Left renal cortex interstitium (tissue), 4 donors: ENCODE results near the gene MNAT1. TPM values are rescaled to one million over a fixed set of nuclear protein-coding genes. Genes with fewer than 3 reads are reported as not detected.
"Not testable (repeated sequence)": the region's sequence is repeated elsewhere in the genome, so short reads cannot be mapped to it uniquely, and the experiment has no call there.

Experiments
- DNase-seq, 4 donors: peaks; one replicate each; pipeline ENCODE4 v3.0.0-alpha.2; 2013; ENCODE audit warnings: low read depth in 4 of 4, low spot score in 2 of 4, missing footprints in 1 of 4
- polyA plus RNA-seq, 4 donors: library from polyadenylated mRNA; unstranded; fragments of 120-200 nt; gene quantifications; one replicate each; pipeline ENCODE4 v1.2.1, GENCODE V29; 2013; ENCODE audit not compliant: insufficient read length in 4 of 4

MNAT1 gene
- polyA plus RNA-seq, 4 donors, result 40.5 to 54.8 (median 45.8) TPM

DNA sequence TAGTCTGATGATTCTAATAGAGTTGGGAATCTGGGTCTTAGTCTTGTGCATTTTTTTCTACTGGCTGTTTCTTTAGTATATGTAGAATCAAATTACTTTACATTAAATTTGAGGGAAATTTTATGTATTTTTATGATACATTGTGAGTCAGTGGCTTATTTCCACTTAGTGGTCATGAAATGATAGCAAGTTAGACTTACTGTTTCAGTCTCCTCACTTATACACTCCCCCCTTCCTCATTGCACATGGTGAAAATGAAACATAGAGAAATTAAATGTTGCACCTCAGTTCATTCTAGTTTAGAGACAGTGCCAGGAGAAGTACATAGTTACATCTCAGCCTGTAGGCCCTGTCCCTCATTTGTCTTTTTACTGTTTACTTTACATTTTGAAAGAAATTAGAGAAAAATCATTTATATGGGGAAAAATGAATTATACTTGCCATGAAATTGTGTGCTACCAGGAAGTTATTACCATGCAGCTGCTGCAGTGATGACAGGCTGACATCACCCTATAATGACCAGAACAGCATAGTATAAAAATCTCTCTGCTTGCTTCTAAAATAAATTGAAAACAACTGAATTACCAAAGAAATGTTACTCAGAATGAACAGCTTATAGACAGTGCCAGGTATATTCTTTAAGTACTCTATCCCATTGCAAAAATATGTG, 133.1 kb downstream of the MNAT1 start:
- DNase-seq, result no peak

- DNase-seq, result no peak
Measured at GRCh38 chr14:60878121-60878520, 143.6 kb downstream of the MNAT1 start.

DNA sequence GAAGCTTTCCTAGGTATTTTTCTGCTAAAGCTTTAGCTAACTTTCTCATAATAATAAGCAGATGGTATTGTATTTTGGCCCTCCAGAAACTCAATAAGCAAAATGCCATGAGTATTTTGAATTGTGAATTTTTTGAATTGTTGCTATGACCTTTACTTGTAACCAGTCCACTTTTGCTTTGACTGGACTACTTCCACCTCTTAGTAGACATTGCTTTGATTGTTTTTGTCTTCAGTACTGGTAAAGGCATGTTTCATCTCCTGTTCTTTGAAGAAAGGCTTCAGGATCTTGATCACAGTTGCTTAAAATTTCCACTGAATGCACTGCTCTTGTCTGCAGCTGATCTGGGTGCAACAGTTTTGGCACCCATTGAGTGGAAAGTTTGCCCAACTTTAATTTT, 144.0 kb downstream of the MNAT1 start:
- DNase-seq, result no peak

DNA sequence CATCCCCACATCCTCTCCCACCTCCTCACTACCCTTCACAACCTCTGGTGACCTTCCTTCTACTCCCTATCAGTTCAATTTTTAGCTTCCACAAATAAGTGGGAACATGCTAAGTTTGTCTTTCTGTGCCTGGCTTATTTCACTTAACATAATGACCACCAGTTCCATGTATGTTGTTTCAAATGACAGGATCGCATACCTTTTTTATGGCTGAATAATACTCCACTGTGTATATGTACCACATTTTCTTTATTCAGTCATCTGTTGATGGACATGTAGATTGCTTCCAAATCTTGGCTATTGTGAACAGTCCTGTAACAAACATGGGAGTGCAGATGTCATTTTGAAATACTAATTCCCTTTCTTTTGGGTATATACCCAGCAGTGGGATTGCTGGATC, 147.7 kb downstream of the MNAT1 start:
- no peak for DNase-seq

DNA sequence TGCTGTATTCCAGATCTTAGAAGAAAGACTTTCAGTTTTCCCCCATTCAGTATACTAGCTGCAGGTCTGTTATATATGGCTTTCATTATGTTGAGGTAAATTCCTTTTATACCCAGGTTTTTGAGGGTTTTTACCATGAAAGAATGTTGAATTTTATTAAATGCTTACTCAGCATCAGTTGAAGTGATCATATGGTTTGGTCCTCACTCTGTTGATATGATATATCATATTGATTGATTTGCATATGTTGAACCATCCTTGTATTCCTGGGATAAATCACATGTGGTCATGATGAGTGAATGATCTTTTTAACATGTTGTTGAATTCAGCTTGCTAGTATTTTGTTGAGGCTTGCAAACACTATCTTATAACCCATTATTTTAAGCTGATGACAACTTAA, 149.6 kb downstream of the MNAT1 start:
- DNase-seq, result no peak

DNA sequence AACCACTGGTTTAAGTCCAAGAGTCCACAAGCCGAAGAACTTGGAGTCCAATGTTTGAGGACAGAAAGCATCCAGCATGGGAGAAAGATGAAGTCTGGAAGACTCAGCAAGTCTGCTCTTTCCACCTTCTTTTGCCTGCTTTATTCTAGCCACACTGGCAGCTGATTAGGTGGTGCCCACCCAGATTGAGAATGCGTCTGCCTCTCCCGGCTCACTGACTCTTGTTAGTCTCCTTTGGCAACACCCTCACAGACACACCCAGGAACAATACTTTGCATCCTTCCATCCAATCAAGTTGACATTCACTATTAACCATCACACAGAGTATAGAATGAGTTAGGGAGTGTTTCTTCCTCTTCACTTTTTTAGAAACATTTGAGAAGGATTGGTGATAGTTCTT, 156.1 kb downstream of the MNAT1 start:
- not testable (repeated sequence) for DNase-seq

- DNase-seq, result no peak
Measured at GRCh38 chr14:60893911-60894310, 159.3 kb downstream of the MNAT1 start.

DNA sequence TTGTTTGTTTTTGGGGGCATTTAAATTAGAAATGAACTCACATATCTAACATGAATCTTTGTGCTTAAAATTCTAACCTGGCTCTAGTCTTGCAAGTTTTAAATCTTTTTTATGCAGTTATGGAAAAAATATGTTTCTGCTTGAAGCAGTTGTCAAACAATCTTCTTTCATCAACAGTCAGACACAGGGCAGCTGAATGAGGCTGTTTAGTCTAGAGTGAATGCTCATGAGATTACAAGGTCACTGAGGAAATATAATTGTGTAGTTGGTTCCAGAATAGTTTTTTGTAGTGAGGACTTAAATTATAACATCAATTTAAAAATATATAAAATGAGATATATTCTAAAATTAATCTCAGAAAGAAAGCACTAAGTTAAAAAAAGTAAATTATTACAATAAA, 169.8 kb downstream of the MNAT1 start:
- DNase-seq, result no peak

DNA sequence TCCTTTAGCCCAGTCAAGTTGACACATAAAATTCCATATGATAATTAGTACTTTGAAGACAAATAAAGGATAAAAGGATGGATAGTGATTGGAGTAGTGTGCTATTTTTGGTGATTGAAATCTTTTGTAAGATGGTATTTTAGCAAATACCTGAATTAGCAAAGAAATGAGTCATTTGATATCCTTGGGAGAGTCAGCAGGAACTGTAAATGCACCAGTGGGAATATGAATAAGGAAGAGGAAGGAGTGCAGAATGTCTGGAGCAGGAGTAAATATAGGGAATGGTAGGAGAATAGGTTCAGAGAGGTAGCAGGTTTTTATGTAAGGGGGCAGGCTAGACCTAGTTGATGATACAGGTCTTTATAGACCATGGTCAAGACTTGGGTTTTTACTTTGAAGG, 171.4 kb downstream of the MNAT1 start:
- DNase-seq, result no peak

- DNase-seq, result no peak
Measured at GRCh38 chr14:60915781-60916180, 181.2 kb downstream of the MNAT1 start.

- DNase-seq, result no peak
Measured at GRCh38 chr14:60922050-60922449, 187.5 kb downstream of the MNAT1 start.

DNA sequence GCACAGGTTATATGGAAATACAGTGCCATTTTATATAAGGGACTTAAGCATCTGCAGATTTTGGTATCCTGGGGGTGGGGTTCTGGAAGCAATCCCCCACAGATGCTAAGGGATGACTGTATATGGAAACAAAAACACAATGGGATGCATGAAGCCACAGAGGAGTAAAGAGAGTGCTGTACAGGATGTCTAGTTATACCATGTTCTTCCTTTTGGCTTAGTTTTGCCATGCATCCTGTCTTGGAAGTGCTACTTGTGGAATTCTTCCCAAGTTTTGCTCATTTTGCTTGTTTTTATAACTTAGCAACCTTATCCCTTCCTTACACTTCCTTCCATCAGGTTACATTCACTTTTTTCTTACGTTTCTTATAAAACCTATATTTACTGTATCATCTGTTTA, 190.7 kb downstream of the MNAT1 start:
- DNase-seq, result no peak

GRCh38 chr14:60926002-60926401, 191.4 kb downstream of the MNAT1 start:
- no peak for DNase-seq

DNA sequence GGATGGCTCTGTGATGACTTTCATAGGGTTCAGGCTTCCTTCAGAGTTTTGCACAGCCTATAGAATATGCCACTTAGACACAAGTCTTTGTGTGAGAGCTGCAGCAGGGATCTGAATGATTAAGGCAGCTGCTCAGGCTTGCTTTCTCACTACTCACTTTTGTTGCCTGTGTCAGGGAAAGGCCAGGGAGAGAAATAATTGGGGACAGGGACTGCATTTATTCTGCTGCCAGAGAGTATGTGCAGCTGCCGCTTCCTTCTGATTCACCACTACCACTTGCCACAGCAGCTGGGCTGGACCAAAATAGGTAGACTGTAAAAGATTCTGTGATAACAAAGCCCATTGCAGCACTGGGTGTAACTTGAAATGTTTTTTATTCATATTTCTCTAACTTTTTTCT, 196.7 kb downstream of the MNAT1 start:
- no peak for DNase-seq

GRCh38 chr14:60933920-60934655, 199.5 kb downstream of the MNAT1 start:
- DNase-seq, result no peak

DNA sequence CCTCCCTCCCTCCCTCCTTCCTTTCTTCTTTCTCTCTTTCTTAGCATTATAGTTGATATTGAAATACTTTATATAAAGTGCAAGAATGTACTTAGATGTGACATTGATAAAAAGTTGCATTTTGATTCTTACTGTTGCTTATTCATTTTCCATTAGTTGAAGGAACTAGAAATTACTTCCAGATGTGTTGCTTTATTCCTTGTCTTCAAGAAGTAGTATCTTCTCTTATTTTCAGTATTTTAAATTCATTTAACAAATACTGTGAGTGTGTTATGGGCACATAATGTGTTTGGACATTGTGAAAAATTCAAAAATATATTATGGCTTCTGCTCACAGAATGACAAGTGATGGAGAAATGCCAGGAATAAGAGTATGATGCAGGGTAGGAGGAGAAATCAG, 200.8 kb downstream of the MNAT1 start:
- DNase-seq, result no peak

- no peak for DNase-seq
Measured at GRCh38 chr14:60943637-60944032, 209.1 kb downstream of the MNAT1 start.

- DNase-seq, result no peak
Measured at GRCh38 chr14:60944204-60944603, 209.6 kb downstream of the MNAT1 start.

GRCh38 chr14:60945984-60946383, 211.4 kb downstream of the MNAT1 start:
- no peak for DNase-seq

- no peak for DNase-seq
Measured at GRCh38 chr14:60946773-60947172, 212.2 kb downstream of the MNAT1 start.

DNA sequence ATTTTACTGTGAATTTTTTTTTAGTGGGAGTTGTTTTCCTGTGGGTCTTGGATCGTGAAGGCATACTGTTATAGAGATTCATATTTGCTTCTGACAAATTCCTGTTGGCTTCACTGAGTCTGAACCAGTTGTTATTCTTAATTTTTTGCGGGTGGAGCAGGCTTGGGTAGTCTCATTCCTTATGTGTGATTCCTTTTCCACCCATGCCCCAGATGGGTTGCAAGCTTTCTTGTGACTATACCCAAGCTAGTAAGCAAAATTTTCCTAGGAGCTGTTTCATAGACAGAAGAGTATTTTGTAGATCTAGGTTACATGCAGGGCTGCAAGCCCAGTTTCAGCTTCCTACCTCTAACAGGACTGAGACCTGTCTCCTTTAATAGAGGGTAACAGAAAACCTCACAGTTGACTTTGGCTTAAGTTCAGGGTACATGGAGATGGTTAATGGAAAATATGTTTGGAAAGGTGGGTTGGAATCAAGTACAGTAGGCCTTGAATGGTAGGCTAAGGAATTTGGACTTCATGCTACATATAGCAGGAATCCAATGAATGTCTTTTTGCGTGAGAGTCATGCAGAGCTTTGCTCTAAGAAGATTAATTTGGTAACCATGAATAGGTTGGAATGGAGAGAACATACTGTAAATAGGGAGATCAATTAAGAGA, 217.3 kb downstream of the MNAT1 start:
- no peak for DNase-seq

GRCh38 chr14:60956202-60956601, 221.6 kb downstream of the MNAT1 start:
- DNase-seq, result no peak
